Aortic smooth muscle cell (primary cell): ENCODE results near the gene TGM5. TPM values are rescaled to one million over a fixed set of nuclear protein-coding genes. Genes with fewer than 3 reads are reported as not detected.

Source experiments
- total RNA-seq: library from RNA; depleted of rRNA; stranded (reverse); fragments of >200 nt; gene quantifications from 2 replicates; pipeline ENCODE4 v1.2.3, GENCODE V29; 2014

The TGM5 gene, protein sequence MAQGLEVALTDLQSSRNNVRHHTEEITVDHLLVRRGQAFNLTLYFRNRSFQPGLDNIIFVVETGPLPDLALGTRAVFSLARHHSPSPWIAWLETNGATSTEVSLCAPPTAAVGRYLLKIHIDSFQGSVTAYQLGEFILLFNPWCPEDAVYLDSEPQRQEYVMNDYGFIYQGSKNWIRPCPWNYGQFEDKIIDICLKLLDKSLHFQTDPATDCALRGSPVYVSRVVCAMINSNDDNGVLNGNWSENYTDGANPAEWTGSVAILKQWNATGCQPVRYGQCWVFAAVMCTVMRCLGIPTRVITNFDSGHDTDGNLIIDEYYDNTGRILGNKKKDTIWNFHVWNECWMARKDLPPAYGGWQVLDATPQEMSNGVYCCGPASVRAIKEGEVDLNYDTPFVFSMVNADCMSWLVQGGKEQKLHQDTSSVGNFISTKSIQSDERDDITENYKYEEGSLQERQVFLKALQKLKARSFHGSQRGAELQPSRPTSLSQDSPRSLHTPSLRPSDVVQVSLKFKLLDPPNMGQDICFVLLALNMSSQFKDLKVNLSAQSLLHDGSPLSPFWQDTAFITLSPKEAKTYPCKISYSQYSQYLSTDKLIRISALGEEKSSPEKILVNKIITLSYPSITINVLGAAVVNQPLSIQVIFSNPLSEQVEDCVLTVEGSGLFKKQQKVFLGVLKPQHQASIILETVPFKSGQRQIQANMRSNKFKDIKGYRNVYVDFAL
- total RNA-seq, result not detected in 2 replicates

DNA sequence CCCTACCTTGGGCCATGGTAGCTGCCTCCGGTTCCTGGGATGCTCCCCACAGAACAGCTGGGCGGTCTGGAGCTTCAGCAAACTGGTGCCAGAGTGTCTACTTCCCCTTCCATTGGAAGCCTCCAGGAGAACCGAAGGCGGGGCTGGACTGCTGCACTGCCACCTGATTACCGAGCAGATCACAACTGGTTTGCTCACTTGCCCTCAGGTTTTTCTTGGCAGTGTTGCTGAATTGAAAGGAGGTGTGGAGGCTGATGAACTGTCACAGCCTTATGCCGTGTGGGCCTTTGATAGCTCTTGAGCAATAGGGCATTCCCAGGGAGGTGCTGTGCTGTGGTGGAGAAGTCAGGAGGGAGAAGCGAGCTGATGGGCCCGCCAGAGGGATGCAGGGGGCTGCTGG is at the start of gene TGM5:
Gene TGM5, minus strand, starts transcription at position 95 of the 400 bp plus-strand sequence. Its CDS starts 79 bp downstream, at position 16.

DNA sequence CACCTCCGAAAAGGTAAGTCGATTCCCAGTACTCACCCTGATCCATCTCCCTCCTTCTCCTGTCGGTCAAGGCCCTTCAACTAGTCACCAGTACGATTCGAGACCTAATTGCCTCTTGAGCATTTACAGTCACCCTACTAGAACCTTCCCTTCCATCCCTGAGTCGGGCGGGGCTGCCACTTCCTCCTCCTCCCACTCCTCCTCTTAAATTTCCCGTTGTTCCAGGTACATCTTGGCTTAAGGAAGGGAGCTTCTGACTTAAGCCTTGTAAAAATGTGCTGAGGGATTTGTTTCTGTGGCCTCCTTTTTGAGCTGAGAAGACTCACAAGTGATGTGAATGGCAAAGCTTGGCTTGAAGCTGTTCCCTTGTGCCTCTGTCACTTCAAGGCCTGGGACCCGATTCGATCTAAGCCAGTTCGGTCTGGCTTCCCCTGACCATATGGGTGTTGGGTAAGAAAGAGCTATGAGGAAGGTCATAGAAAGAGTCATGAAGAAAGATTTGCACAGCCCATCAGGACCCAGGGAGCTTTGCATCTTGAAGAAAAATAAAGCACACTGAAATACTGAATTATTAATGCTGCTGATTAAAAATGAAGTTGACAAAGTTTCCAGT is 35.6 kb upstream of the TGM5 start, which contains the start of gene TGM7:
Gene TGM7, minus strand, starts transcription at position 51 of the 613 bp plus-strand sequence.

DNA sequence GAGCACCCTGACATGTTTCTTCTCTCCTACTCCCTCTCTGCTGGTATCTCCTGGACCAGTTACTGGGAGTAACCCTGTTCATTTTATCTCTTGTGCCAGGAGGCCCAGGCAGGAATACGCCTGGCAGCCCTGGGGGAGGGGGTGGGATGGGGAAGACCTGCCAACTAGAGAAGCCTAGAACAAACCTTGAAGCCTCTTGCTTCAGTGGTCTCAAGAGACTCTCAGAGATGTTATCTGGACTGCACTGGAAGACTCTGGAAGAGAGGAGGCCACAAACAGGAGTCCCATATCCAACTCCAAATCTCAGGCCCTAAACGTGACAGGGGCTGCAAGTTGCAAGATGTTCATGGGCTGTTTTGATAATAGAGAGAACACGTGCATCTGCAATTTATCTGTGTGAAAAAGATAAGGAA is 45.7 kb downstream of the TGM5 start, which contains the start of gene EPB42:
Gene EPB42, minus strand, starts transcription at position 28 of the 413 bp plus-strand sequence. CDS start 193 bp downstream, outside the sequence.

DNA sequence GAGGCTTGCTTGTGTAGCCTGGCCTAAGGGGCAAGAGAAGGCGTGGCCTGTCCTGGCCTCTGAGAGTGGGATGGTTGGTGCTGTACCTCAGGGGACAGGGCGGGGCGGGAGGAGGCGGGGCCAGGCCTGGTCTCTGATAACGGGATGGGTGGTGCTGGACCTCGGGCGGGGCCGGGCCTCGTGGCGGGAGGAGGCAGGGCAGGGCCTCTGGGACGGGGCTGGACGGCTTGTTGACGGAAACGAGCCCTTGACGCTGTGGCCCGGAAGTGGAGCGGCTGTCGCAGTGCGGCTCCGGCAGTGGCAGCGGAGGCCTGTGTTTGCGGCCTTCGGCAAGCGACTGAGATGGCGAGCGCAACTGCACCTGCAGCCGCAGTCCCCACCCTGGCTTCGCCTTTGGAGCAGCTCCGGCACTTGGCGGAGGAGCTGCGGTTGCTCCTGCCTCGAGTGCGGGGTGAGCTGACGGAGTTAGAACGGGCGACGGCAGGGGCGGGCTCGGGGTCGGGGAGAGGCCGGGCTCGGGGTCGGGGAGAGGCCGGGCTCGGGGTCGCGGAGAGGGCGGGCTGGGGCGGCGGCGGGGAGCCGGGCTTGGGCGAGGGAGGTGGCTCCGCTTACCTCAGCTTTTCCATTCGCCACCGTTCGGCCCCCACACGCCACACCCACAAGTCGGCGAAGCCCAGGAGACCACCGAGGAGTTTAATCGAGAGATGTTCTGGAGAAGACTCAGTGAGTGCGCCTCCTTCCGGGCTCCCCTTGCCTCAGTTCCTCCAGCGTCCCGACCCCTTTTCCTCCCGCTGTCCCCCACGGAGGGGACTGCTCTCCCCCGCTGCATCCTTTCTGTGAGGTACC is 81.3 kb downstream of the TGM5 start, which contains the start of gene CCNDBP1:
Gene CCNDBP1, plus strand, starts transcription at position 247 of the 846 bp plus-strand sequence. Its CDS starts 96 bp downstream, at position 343.

Other genes with a start within 250 kb of the TGM5 start
- 36.4 and 39.8 TPM in 2 replicates for gene UBR1, start 160.9 kb downstream of the TGM5 start, total RNA-seq
- gene TMEM62, start 133.3 kb downstream of the TGM5 start, total RNA-seq, result 13.7 and 14.5 TPM in 2 replicates
- 65.0 and 79.3 TPM in 2 replicates for gene CCNDBP1, start 81.5 kb downstream of the TGM5 start, total RNA-seq
- not detected in 2 replicates for gene EPB42, start 45.9 kb downstream of the TGM5 start, total RNA-seq
- gene TGM7, start 35.3 kb upstream of the TGM5 start, total RNA-seq, result not detected in 2 replicates
- gene LCMT2, start 63.6 kb upstream of the TGM5 start, total RNA-seq, result 8.5 and 9.1 TPM in 2 replicates
- gene ZSCAN29, start 104.1 kb upstream of the TGM5 start, total RNA-seq, result 16.1 and 17.3 TPM in 2 replicates
- 9.5 and 10.0 TPM in 2 replicates for gene TUBGCP4, start 104.2 kb upstream of the TGM5 start, total RNA-seq
- gene TP53BP1, start 226.2 kb upstream of the TGM5 start, total RNA-seq, result 68.0 and 71.2 TPM in 2 replicates